ENCODE results near the gene PDE4A.

- TF ChIP-seq EZH2 (IDR thresholded peaks at IDR 0.05; ENCODE audit: borderline replicate concordance, low read length): no peak
- TF ChIP-seq, protein P1, sequence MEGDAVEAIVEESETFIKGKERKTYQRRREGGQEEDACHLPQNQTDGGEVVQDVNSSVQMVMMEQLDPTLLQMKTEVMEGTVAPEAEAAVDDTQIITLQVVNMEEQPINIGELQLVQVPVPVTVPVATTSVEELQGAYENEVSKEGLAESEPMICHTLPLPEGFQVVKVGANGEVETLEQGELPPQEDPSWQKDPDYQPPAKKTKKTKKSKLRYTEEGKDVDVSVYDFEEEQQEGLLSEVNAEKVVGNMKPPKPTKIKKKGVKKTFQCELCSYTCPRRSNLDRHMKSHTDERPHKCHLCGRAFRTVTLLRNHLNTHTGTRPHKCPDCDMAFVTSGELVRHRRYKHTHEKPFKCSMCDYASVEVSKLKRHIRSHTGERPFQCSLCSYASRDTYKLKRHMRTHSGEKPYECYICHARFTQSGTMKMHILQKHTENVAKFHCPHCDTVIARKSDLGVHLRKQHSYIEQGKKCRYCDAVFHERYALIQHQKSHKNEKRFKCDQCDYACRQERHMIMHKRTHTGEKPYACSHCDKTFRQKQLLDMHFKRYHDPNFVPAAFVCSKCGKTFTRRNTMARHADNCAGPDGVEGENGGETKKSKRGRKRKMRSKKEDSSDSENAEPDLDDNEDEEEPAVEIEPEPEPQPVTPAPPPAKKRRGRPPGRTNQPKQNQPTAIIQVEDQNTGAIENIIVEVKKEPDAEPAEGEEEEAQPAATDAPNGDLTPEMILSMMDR (IDR thresholded peaks at IDR 0.05; ENCODE audit: low read length): no peak
These were observed 97.6 kb downstream of the PDE4A start for GRCh38 chr19:10517760-10518443.
